GM04503 (cell line): ENCODE data around the gene ZSCAN4.

Source experiments
- DNase-seq: peaks from one replicate; pipeline ENCODE4 v3.0.0-alpha.2; 2012; ENCODE audit warnings: low read depth

The ZSCAN4 gene, protein sequence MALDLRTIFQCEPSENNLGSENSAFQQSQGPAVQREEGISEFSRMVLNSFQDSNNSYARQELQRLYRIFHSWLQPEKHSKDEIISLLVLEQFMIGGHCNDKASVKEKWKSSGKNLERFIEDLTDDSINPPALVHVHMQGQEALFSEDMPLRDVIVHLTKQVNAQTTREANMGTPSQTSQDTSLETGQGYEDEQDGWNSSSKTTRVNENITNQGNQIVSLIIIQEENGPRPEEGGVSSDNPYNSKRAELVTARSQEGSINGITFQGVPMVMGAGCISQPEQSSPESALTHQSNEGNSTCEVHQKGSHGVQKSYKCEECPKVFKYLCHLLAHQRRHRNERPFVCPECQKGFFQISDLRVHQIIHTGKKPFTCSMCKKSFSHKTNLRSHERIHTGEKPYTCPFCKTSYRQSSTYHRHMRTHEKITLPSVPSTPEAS

DNA sequence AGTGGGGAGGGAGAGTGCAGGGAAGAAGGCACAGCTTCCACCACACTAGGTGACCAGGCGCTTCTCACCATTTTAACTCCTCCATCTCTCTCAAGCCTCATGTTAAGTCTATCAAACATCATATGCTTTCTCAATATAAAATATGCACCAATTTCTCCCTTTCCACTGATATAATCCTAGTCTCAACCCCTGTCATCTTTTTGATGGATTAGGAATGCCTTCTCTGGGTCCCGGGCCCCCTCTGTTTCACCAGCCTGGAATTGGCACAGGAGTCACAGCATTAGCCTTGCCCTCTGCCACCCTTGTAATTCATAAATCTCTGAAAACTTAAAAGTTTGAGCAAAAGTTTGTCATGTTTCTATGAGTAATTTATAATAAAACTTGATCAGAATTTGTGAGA, at the start of gene ZSCAN4:
Gene ZSCAN4 (plus strand): TSS at position 301 of the 400 bp plus-strand sequence. CDS start 7,211 bp downstream, outside the sequence.
- DNase-seq, result no peak

DNA sequence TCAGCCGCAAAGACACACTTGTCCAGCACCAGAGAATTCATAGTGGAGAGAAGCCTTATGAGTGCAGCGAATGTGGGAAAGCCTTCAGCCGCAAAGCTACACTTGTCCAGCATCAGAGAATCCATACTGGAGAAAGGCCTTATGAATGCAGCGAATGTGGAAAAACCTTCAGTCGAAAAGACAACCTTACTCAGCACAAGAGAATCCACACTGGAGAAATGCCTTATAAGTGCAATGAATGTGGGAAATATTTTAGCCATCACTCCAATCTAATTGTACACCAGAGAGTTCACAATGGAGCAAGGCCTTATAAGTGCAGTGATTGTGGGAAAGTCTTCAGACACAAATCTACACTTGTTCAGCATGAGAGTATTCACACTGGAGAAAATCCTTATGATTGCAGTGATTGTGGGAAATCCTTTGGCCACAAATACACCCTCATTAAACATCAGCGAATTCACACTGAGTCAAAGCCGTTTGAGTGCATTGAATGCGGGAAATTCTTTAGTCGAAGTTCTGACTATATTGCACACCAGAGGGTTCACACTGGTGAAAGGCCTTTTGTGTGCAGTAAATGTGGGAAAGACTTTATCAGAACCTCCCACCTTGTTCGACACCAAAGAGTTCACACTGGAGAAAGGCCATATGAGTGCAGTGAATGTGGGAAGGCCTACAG, 47.9 kb upstream of the ZSCAN4 start:
- no peak for DNase-seq

DNA sequence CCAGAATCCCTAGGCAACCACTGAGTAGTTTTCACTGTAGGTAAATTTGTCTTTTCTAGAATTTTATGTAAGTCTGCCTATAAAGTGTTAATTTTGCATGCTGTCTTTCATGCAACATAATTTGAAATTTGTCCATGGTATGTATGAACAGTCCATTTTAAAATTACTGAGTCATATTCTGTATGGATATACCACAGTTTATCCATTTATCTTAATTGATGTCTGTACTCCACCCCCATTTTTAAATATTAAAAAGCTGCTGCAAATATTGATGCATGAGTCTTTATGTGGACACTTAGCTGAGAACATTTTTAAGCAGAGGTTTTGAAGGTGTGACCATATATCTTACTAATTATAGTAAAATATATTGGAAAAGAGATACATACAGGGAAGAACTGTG, 45.6 kb upstream of the ZSCAN4 start:
- no peak for DNase-seq

DNA sequence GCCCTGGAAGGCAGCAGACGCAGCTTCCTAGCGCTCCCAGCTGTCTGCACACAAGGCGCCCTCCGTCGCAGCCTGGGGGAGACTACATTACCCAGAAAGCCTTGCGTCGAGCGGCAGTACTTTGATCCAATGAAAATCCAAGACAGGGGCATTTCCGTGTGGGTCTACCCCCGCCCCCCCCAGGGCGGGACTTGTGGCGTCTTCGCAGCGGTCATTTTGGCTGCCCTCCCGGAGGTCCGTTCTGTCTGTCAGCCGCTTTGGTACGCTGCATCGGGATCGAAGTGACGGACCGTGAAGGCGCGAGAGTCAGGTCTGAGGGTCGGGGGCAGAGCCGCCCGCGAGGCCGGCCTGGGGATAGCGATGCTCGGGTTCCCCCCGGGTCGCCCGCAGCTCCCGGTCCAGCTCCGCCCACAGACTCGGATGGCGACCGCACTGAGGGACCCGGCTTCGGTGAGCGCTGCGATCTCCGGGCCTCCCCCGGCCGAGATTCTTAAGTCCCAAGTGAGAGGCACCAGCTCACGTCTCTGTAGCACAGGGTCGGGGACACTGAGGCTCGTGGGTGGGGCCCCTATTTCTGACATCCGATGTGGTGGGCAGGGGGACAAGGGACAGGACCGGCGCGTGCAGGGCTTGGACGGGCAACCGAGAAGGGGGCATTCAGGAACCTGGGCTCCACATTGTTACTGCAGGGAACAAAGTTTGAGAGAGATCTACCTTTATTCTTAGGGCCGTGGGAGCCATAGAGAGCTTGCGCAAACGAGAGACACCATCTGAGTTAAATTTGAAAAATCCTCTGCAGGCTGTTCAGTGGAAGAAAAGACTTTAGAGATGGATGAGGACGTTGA, 35.5 kb upstream of the ZSCAN4 start, which contains the start of gene ZNF211:
Gene ZNF211 (plus strand): TSS at position 182 of the 845 bp plus-strand sequence. CDS start 179 bp downstream, at position 361.
- DNase-seq, result peak; percentile 73

DNA sequence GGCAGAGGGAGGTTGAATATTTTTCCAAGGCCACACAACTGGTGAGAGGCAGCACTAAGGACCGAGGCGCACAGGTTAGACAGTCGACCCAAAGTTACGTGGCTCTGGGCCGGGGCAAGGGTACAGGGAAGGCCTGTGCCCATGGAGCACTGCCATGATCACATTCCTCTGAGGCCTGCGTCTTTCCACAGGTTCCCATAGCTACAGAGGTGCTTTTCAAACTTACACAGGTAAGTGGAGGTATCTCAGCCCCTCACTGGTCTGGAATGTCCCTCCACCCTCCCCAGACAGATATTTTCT, 35.0 kb upstream of the ZSCAN4 start:
- DNase-seq, result no peak

DNA sequence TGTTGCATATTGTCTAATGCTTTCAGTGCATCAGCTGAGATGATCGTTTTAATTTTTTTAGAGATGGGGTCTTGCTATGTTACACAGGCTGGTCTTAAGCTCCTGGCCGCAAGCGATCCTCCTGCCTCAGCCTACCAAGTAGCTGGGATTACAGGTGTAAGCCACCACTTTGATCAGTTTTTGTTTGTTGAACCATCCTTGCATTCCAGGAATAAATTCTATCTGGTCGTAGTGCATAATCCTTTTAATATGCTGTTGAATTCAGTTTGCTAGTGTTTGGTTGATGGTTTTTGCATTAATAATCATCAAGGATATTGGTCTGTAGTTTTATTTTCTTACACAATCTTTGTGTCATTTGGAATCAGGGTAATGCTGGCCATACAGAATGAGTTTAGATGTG, 31.4 kb upstream of the ZSCAN4 start:
- no peak for DNase-seq

DNA sequence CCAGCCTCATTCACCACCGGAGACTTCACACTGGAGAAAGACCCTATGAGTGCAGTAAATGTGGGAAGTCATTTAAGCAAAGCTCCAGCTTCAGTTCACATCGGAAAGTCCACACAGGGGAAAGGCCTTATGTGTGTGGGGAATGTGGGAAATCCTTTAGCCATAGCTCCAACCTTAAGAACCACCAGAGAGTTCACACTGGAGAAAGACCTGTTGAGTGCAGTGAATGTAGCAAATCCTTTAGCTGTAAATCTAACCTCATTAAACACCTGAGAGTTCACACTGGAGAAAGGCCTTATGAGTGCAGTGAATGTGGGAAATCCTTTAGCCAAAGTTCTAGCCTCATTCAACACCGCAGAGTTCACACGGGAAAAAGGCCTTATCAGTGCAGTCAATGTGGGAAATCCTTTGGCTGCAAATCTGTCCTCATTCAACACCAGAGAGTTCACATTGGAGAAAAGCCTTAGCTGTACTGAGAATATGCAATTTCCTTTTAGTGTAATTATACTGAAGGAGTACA, 27.0 kb upstream of the ZSCAN4 start:
- DNase-seq, result no peak

DNA sequence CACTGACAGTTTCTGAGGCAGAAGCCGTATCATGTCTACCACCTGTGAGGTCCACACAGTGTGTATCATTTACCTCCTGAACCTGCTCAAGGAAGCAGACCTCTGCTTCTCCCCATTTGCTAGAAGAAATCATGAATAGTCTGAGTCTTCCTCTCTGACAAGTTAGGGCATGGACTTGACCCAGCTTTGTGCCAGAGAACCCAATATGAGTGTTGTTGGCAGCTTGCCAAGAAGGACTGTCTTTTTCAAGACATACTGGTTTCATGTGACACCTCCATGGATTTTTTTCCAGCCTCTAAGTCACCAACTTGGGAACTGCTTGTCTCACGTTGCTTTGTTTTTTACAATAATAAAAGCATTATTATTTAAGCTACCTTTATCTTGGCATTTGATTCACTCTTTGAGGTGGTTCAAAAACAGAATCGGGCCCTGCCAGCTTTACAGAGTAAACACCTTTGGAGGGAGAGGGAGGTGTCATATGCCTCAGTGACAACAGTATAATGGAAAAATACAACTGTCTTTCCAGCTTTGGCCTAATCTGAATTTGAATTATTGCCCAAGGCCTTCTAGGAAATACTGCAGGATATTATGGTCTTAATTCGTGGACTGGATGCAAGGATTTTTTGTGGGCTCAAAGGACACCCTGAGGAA, 26.2 kb upstream of the ZSCAN4 start:
- DNase-seq, result no peak

DNA sequence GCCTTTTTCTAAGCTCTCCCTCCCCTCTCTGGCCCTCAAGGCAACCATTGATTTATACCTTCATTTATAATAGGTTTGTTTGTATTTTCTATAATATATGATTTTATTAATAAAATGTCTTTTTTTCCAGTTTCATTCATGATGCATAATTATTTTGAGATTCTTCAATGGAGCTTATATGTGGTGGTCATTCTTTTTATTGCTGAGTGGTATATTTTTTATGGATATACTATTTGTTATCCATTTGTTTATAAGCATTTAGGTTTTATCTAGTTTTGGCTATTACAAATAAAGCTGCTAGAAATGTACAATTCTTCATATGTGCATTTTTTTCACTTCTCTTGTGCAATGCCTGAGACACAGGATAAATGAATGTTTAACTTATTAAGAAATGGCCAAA, 25.0 kb upstream of the ZSCAN4 start:
- no peak for DNase-seq

DNA sequence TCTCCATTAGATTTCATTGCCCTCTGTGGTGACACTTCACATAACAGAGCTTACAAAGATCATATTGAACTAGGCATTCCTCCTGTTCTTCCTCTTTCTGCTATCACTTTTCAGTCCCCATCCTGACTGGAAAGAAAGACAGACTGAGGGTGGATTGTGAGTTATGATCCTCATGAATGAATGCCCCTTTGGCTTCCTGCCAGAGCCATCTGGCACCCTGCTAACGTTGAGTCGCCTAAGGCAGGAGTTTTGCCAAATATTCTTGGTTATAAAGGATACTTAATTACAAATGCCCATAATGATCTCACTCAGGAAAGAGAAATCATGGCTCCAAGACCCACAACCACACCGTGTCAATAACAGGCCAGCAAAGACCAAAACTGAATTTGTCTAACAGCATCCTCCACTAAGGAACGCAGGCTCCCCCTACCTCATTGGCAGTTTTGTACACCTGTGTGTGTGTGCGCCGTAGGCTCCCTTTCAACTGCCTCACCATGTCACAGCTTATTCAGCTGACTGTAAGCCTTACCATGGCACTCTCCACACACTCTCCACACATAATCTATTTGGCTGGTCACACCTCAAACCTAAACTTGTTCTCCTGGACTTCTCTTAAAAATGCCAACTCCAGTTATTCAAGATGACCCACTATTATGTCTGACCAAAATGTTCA, 20.3 kb upstream of the ZSCAN4 start:
- no peak for DNase-seq

DNA sequence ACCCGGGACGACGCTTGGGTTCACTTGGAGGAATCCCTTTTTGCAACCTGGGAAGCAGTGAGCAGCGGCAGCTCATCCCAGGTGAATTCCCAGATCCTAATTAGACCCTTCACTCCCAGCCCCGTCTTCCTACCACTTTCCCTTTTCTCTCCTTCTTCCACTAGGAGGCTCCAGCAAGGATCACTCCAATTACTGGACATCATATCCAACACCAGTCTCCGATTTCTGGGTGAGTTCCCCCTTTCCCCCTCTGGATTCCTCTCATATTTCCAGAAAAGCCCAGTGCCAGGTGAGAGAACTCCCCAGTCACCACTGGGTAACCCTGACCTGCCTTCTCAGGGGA, 17.1 kb upstream of the ZSCAN4 start:
- no peak for DNase-seq

DNA sequence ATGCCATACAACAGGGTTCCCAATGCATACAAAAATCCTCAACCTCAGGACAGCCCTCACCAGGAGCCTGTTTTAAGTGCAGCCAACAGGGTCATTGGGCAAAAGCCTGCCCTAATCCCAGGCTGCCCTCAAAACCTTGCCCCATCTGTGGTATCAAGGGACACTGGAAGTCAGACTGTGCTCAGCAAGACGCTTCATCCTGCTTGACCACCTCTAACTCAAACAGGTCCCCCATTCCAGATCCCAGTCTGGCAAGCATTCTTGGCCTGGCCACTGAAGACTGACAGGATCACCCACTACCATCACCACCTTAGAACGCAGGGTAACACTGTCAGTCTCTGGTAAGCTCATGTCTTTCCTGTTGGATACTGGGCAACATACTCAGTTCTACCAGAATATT, 15.0 kb upstream of the ZSCAN4 start:
- DNase-seq, result no peak

DNA sequence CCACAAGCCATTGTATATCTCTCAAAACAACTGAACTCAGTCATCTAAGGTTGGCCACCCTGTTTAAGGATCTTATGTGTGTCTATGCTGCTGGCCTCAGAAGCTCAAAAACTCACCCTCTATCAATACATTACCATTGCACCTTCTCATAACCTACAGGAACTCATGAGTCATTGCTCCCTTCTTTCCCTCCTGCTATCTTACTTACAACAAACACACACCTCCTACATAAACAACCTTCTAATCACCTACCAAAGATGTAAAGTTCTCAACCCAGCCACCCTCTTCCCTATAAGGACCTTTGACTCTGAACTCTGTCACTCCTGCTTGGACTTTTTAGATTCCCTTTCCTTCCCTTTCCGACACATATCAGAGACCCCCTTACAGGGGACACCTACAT, 13.3 kb upstream of the ZSCAN4 start:
- no peak for DNase-seq

DNA sequence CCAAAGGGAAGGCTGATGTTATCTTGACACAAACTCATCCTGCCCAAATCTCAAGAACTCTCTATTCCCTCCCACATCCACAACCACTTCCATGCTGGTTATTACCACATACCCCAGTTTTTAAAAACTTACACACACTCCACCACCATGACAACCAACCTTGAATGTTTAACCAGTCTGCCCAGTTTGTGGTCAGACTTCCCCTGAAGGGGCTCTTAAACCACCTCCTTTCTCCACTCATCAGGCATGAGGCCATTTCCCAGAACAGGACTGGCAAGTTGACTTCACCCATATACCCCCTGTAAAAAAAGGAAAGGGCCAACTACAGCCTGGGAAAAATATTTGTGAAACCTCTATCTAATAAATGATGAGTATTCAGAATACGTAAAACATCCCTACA, 12.4 kb upstream of the ZSCAN4 start:
- DNase-seq, result no peak

DNA sequence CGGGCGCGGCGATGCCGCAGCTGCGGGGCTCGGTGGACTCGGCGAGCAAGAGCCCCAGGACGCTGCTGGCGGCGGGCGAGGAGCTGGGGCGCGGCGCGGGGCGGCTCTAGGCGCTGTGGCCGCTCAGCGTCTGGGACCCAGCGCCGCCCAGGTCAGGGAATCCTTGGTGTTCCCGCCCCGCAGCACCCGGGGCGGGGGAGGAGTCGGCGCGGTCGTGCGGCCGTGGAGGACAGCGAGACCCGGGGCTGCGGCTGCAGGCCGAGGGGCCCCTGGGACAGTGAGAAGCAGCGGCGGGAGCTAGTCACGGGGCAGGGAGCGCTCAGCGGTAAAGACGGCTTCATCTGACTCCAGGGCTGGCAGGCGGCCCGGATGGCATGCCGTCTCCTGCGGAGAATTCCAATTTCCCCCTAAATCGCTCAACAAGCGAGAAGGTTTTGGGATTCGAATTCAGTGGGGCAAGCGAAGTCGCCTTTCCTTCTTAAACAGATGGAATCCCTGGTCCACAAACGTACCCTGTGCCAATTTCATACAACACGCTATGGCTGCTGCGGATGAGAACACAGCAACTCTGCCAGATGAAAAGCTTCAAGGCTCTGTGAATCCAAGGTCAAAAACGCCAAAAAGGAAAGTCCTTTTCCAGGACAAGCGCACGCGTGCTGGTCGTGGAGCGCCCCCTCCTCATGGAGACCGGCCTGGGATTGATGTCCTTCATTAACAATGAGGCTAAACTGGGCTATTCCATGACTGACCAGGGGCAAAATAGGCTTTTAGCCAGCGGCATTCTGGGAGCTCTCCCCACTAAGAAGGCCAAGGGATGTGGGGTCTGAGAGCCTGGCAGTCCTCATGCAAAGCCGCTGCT, 4.2 kb upstream of the ZSCAN4 start:
- DNase-seq, result no peak

DNA sequence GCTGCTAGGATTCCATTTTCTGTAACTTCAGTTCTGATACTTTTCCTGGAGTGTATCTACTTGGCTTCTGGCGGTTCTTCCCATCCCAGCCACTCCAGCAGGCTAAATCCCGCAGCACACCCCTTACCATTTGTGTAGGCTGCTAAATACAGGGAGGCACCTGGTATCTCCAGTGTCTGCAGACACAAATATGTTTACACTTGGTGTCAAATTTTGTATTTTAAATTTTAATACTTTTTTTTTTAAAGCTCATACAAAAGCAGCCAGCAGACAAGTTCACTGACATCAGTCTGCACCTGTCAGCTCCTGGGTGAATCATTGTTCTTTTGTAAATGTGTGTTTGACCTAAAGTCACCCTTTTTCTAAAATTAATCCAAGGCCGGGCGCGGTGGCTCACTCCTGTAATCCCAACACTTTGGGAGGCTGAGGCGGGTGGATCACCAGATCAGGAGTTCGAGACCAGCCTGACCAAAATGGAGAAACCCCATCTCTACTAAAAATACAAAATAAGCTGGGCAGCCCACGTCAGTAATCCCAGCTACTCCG, 3.4 kb upstream of the ZSCAN4 start:
- no peak for DNase-seq

DNA sequence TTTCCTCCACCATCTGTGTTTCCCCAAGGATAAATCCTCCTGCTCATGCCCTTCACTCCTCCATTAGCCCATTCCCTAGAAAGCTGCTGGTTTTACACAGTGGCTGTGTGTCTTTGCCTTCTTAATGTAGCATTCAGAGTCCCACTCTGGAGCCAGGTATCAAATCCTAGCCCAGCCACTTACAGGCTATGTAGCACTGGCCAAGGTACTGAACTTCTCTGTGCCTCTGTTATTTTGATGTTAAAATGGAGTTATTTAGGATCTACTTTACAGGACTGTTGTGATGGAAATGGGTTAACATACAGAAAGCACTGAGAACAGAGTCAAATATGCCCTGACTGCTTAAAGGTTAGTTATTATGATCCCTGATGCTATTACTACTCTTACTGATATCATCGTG, 1.5 kb upstream of the ZSCAN4 start:
- no peak for DNase-seq

DNA sequence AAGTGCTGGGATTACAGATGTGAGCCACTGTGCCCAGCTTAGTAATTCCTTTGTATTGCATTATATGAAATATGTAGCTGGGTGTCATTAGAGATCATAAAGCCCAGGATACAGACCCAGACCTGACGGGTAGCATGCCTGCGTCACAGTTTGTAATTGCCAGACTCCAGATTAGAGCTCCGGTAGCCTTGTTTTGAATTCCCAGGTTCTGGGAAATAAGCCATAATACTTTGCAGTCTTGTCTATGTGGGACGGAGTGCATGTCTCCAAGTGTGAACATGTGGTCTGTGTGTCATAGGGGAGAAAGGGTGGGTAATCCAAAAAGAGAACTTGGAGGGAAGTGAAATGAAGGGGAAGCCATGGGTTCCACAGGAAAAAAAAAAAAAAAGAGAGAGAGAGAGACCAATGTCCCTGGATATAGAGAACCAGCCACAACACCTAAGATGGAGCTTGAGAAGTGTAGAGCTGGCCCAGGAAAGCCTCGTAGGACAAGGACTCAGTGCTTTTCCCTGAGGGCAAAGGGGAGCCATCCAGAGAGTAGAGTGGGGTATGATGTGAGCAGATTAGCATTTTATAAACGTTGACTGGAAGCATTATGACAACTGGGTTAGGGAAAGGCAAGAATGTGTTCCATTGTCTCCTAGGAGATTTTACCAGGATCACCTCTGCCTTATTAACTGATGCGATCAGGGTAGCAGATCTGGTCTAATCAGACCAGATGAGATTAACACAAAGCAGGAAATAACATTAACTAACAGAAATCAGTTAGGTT, 2.6 kb downstream of the ZSCAN4 start:
- peak; percentile 43 for DNase-seq

DNA sequence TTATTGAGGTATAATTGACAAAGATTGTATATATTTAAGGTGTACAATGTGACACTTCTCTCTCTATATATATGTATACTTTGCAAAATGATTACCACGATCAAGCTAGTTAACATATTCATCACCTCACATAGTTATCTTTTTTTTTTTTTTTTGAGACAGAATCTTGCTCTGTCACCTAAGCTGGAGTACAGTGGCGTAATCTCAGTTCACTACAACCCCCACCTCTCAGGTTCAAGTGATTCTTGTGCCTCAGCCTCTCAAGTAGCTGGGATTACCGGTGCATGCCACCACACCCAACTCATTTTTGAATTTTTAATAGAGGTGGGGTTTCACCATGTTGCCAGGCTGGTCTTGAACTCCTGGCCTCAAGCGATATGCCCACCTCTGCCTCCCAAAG, 3.7 kb downstream of the ZSCAN4 start:
- no peak for DNase-seq
